SK-N-SH treated with all-trans-retinoic acid at 6 μM for 48 hours (cell line): ENCODE results near the gene RASD1.

Experiments
- ATAC-seq: fragments of 200-7000 bp; cut with Tn5 transposase; 3 replicates; pipeline ENCODE4 v1.9.1; 2020; ENCODE audit warnings: mild to moderate bottlenecking, moderate library complexity
- ARNTL ChIP-seq: fragments of 450-650 bp; formaldehyde crosslinking; IDR thresholded peaks from 2 replicates; pipeline ENCODE4 v1.5.0; 2020; ENCODE audit warnings: low read depth, mild to moderate bottlenecking, moderate library complexity, borderline replicate concordance
- BACH2 ChIP-seq: fragments of 250-450 bp; sonication (Bioruptor Pico); IDR thresholded peaks from 2 replicates; pipeline ENCODE4 v1.9.0; 2021; ENCODE audit warnings: mild to moderate bottlenecking, borderline replicate concordance
- CSRNP3 ChIP-seq: fragments of 250-450 bp; sonication (Bioruptor Pico); IDR thresholded peaks from 2 replicates; pipeline ENCODE4 v1.5.1; 2021; ENCODE audit warnings: mild to moderate bottlenecking, moderate library complexity
- ESRRG ChIP-seq: fragments of 250-450 bp; sonication (Bioruptor Pico); IDR thresholded peaks from 2 replicates; pipeline ENCODE4 v1.6.1; 2021; ENCODE audit warnings: mild to moderate bottlenecking
- GLIS3 ChIP-seq: fragments of 250-450 bp; sonication (Bioruptor Pico); IDR thresholded peaks from 2 replicates; pipeline ENCODE4 v1.5.0; 2020; ENCODE audit warnings: mild to moderate bottlenecking, moderate library complexity
- OSR1 ChIP-seq: fragments of 250-450 bp; sonication (Bioruptor Pico); IDR thresholded peaks from 2 replicates; pipeline ENCODE4 v1.8.0; 2022; ENCODE audit warnings: moderate library complexity, mild to moderate bottlenecking, inconsistent platforms
- PATZ1 ChIP-seq: fragments of 250-450 bp; sonication (Bioruptor Pico); IDR thresholded peaks from 2 replicates; pipeline ENCODE4 v1.8.0; 2020; ENCODE audit warnings: mild to moderate bottlenecking, moderate library complexity, borderline replicate concordance
- POU6F1 ChIP-seq: fragments of 250-450 bp; sonication (Bioruptor Pico); IDR thresholded peaks from 2 replicates; pipeline ENCODE4 v1.8.0; 2021; ENCODE audit warnings: low read depth, mild to moderate bottlenecking, moderate library complexity, borderline replicate concordance
- PPARA ChIP-seq: fragments of 250-450 bp; sonication (Bioruptor Pico); IDR thresholded peaks from 2 replicates; pipeline ENCODE4 v1.5.0; 2020; ENCODE audit warnings: mild to moderate bottlenecking, borderline replicate concordance
- SNAI2 ChIP-seq: fragments of 250-450 bp; sonication (Bioruptor Pico); IDR thresholded peaks from 2 replicates; pipeline ENCODE4 v1.5.0; 2020; ENCODE audit warnings: mild to moderate bottlenecking, moderate library complexity
- TCF4 ChIP-seq: fragments of 250-450 bp; sonication (Bioruptor Pico); IDR thresholded peaks from 2 replicates; pipeline ENCODE4 v1.8.0; 2021; ENCODE audit warnings: mild to moderate bottlenecking, moderate library complexity, borderline replicate concordance
- TOX ChIP-seq: fragments of 250-450 bp; sonication (Bioruptor Pico); IDR thresholded peaks from 2 replicates; pipeline ENCODE4 v1.8.0; 2021; ENCODE audit warnings: mild to moderate bottlenecking, moderate library complexity, borderline replicate concordance
- TSHZ2 ChIP-seq: fragments of 250-450 bp; sonication (Bioruptor Pico); IDR thresholded peaks from 2 replicates; pipeline ENCODE4 v1.5.0; 2020; ENCODE audit warnings: mild to moderate bottlenecking, moderate library complexity
- ZC3H10 ChIP-seq: fragments of 250-450 bp; sonication (Bioruptor Pico); IDR thresholded peaks from 2 replicates; pipeline ENCODE4 v1.5.1; 2021; ENCODE audit warnings: mild to moderate bottlenecking, moderate library complexity
- ZFP3 ChIP-seq: fragments of 250-450 bp; sonication (Bioruptor Pico); IDR thresholded peaks from 2 replicates; pipeline ENCODE4 v1.5.0; 2020; ENCODE audit warnings: mild to moderate bottlenecking, moderate library complexity
- ZFP30 ChIP-seq: fragments of 450-650 bp; formaldehyde crosslinking; IDR thresholded peaks from 2 replicates; pipeline ENCODE4 v1.5.0; 2022; ENCODE audit warnings: mild to moderate bottlenecking, moderate library complexity
- ZNF565 ChIP-seq: fragments of 450-650 bp; formaldehyde crosslinking; conservative IDR thresholded peaks from 2 replicates; pipeline ENCODE4 v1.5.0; 2020; ENCODE audit warnings: low read depth, mild to moderate bottlenecking, moderate library complexity
- ZNF70 ChIP-seq: fragments of 450-650 bp; formaldehyde crosslinking; IDR thresholded peaks from 2 replicates; pipeline ENCODE4 v1.5.0; 2020; ENCODE audit warnings: mild to moderate bottlenecking, moderate library complexity
- ZNF8 ChIP-seq: fragments of 450-650 bp; formaldehyde crosslinking; IDR thresholded peaks from 2 replicates; pipeline ENCODE4 v1.5.0; 2020; ENCODE audit warnings: mild to moderate bottlenecking, moderate library complexity

Gene RASD1

GRCh38 chr17:17506893-17507464 is 10.8 kb upstream of the RASD1 start:
- no peak for ATAC-seq
- no peak for TF ChIP-seq ZNF70 (CRISPR knock-in tag)
- TF ChIP-seq ZNF8: no peak
- no peak for TF ChIP-seq ESRRG (CRISPR knock-in tag)
- TF ChIP-seq GLIS3 (CRISPR knock-in tag): no peak
- TF ChIP-seq PPARA (CRISPR knock-in tag): no peak
- TF ChIP-seq BACH2 (CRISPR knock-in tag): no peak
- no peak for TF ChIP-seq CSRNP3 (CRISPR knock-in tag)
- TF ChIP-seq TCF4 (CRISPR knock-in tag): no peak
- TF ChIP-seq TOX (CRISPR knock-in tag): no peak
- TF ChIP-seq POU6F1 (CRISPR knock-in tag): no peak
- no peak for TF ChIP-seq OSR1 (CRISPR knock-in tag)
- no peak for TF ChIP-seq ARNTL
- TF ChIP-seq ZNF565 (CRISPR knock-in tag): no peak
- TF ChIP-seq TSHZ2: no peak
- TF ChIP-seq PATZ1 (CRISPR knock-in tag): no peak
- no peak for TF ChIP-seq ZFP30 (CRISPR knock-in tag)
- no peak for TF ChIP-seq ZFP3

GRCh38 chr17:17506181-17506741 is 10.1 kb upstream of the RASD1 start:
- TF ChIP-seq OSR1 (CRISPR knock-in tag) (no peak), ZC3H10 (no peak), BACH2 (CRISPR knock-in tag) (no peak), PATZ1 (CRISPR knock-in tag) (no peak), ZFP3 (no peak), TCF4 (CRISPR knock-in tag) (no peak), SNAI2 (no peak), PPARA (CRISPR knock-in tag) (no peak), ARNTL (no peak), TSHZ2 (no peak), ZNF70 (CRISPR knock-in tag) (no peak)
- ATAC-seq: no peak
